Glomerular visceral epithelial cell (primary cell): ENCODE measurements around the gene GSTM3.
"Not testable (repeated sequence)": the region's sequence is repeated elsewhere in the genome, so short reads cannot be mapped to it uniquely, and the experiment has no call there.

Source experiments
- DNase-seq: peaks from one replicate; pipeline ENCODE4 v3.0.0-alpha.2; 2016; ENCODE audit errors: extremely low spot score

The GSTM3 gene

GRCh38 chr1:109726728-109727373, 14.0 kb downstream of the GSTM3 start:
- no peak for DNase-seq

GRCh38 chr1:109726007-109726406, 14.8 kb downstream of the GSTM3 start:
- DNase-seq, result no peak

GRCh38 chr1:109725510-109725909, 15.3 kb downstream of the GSTM3 start:
- DNase-seq, result no peak

GRCh38 chr1:109724933-109725332, 15.9 kb downstream of the GSTM3 start:
- no peak for DNase-seq

- DNase-seq, result no peak
These were observed 17.7 kb downstream of the GSTM3 start for GRCh38 chr1:109722908-109723691.

- DNase-seq, result no peak
These were observed 18.9 kb downstream of the GSTM3 start for GRCh38 chr1:109721971-109722370.

GRCh38 chr1:109721042-109721441, 19.8 kb downstream of the GSTM3 start:
- DNase-seq, result no peak

GRCh38 chr1:109719337-109719837, 21.5 kb downstream of the GSTM3 start:
- DNase-seq, result no peak

GRCh38 chr1:109718495-109718894, 22.3 kb downstream of the GSTM3 start:
- peak; percentile 29 for DNase-seq

GRCh38 chr1:109717729-109718128, 23.1 kb downstream of the GSTM3 start:
- no peak for DNase-seq

GRCh38 chr1:109716570-109717090, 24.2 kb downstream of the GSTM3 start:
- no peak for DNase-seq

- DNase-seq, result no peak
These were observed 24.7 kb downstream of the GSTM3 start for GRCh38 chr1:109716121-109716520.

- no peak for DNase-seq
These were observed 26.0 kb downstream of the GSTM3 start for GRCh38 chr1:109714661-109715372.

- no peak for DNase-seq
These were observed 27.2 kb downstream of the GSTM3 start for GRCh38 chr1:109713636-109714035.

- DNase-seq, result no peak
These were observed 28.4 kb downstream of the GSTM3 start for GRCh38 chr1:109712321-109712864.

GRCh38 chr1:109711593-109712320, 29.1 kb downstream of the GSTM3 start, which contains the start of gene GSTM5:
GSTM5 (plus strand) TSS chr1:109712251; CDS start chr1:109712313, 62 bp downstream.
- not testable (repeated sequence) for DNase-seq

GRCh38 chr1:109709822-109710221, 31.0 kb downstream of the GSTM3 start:
- DNase-seq, result not testable (repeated sequence)

- not testable (repeated sequence) for DNase-seq
These were observed 31.9 kb downstream of the GSTM3 start for GRCh38 chr1:109708949-109709348.

GRCh38 chr1:109705411-109705810, 35.4 kb downstream of the GSTM3 start:
- DNase-seq, result no peak

- DNase-seq, result peak; percentile 8
These were observed 36.7 kb downstream of the GSTM3 start for GRCh38 chr1:109704173-109704572.

GRCh38 chr1:109702940-109703339, 37.9 kb downstream of the GSTM3 start:
- not testable (repeated sequence) for DNase-seq
